Thymus (tissue), 11 donors: ENCODE measurements around the gene OCA2. TPM values are rescaled to one million over a fixed set of nuclear protein-coding genes. Genes with fewer than 3 reads are reported as not detected.

Source experiments
- DNase-seq, 9 donors: peaks; one replicate each; pipeline ENCODE4 v3.0.0-alpha.2; 2013; ENCODE audit warnings: low spot score in 9 of 9, low read depth in 6 of 9, missing footprints in 1 of 9
- H3K27ac ChIP-seq, 2 donors: one replicate each; pipeline ENCODE4 v1.5.1; 2013; ENCODE audit warnings: control low read depth in 1 of 2, low read depth in 1 of 2, low read length in 1 of 2, mild to moderate bottlenecking in 1 of 2, moderate library complexity in 1 of 2
- H3K27me3 ChIP-seq, 2 donors: one replicate each; pipeline ENCODE4 v1.5.1; 2013; ENCODE audit warnings: low read length in 1 of 2; ENCODE audit not compliant: control insufficient read depth in 2 of 2, insufficient read depth in 1 of 2
- H3K36me3 ChIP-seq, 2 donors: one replicate each; pipeline ENCODE4 v1.5.1; 2013; ENCODE audit warnings: low read length in 1 of 2, mild to moderate bottlenecking in 1 of 2, moderate library complexity in 1 of 2; ENCODE audit not compliant: control insufficient read depth in 2 of 2, insufficient read depth in 2 of 2
- H3K4me1 ChIP-seq, 2 donors: one replicate each; pipeline ENCODE4 v1.5.1; 2013; ENCODE audit warnings: low read length in 2 of 2; ENCODE audit not compliant: control insufficient read depth in 2 of 2, insufficient read depth in 2 of 2
- H3K4me3 ChIP-seq, 2 donors: one replicate each; pipeline ENCODE4 v1.5.1; 2013; ENCODE audit warnings: low read length in 2 of 2, control low read depth in 1 of 2, mild to moderate bottlenecking in 1 of 2
- H3K9me3 ChIP-seq, 2 donors: one replicate each; pipeline ENCODE4 v1.5.1; 2013; ENCODE audit warnings: low read length in 1 of 2, mild to moderate bottlenecking in 1 of 2; ENCODE audit not compliant: control insufficient read depth in 2 of 2, insufficient read depth in 1 of 2
- WGBS: extraction: QIAGEN DNeasy Blood & Tissue Kit; methylation state at CpG from one replicate; pipeline ENCODE4 v1.1.7; 2013; 5-methylcytosine and 5-hydroxymethylcytosine counted together
- polyA plus RNA-seq: library from polyadenylated mRNA; stranded (reverse); fragments of 200-250 nt; gene quantifications from one replicate; pipeline ENCODE4 v1.2.3, GENCODE V29; 2013
- total RNA-seq: library from RNA; stranded (reverse); fragments of 120-200 nt; gene quantifications from one replicate; pipeline ENCODE4 v1.2.4, GENCODE V29; 2013
- donor health status: healthy.

The OCA2 gene
- total and polyA plus RNA-seq, 2 donors, result 0.99 to 1.2 TPM

DNA sequence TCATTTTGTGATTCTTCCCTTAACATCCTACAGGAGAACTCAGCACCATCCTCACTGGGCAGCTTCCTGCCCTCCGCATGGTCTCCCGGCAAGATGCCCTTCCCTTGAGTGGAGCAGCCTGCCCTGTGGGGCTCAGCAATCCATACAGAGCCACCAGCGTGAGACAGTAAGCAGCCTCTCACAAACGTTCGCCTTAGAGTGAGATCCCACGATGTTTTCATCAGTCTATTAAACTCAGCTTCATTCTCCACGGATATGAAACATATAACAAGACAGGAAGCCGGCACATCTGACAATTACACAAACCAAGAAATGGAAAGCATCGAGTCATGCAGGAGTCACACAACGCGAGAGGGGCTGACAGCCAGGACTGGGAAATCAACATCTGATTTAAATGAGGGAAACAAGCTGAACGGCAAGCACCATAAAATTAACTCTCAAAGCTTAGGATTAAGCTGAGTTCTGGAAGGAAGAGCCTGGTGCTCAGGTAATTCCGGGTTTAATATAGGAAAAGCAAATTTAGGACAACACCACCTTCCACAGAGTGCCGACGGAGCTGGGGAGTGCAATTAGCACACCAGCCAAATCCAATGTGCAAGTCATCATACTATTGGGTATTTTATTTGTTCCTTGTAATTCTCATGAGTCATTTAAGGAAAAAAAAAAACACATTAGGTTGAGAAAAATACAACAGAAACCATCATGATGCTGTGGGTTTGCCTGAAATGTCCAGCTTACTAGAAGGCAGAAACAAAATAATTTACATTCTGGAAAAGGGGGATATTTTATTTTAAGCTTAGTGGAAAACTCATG is 272.0 kb downstream of the OCA2 start:
- Histone ChIP-seq H3K36me3 (no peaks in the 10 kb centered on the region), H3K27ac (no peak overlapping the region), H3K27me3 (no peaks in the 10 kb centered on the region), H3K4me1 (no peaks in the 10 kb centered on the region), H3K9me3 (no peaks in the 10 kb centered on the region), H3K4me3 (no peak overlapping the region)
- WGBS, result 85% methylated on average over 15 of the region's 15 CpGs
- no peak for DNase-seq

GRCh38 chr15:27826411-27826810 is 272.7 kb downstream of the OCA2 start:
- 93% methylated on average over 7 of the region's 7 CpGs for WGBS
- H3K27me3 ChIP-seq, result no peaks in the 10 kb centered on the region
- H3K4me3 ChIP-seq, result no peak overlapping the region
- H3K9me3 ChIP-seq, result no peaks in the 10 kb centered on the region
- no peaks in the 10 kb centered on the region for H3K36me3 ChIP-seq
- no peak overlapping the region for H3K27ac ChIP-seq
- no peak for DNase-seq
- H3K4me1 ChIP-seq, result no peaks in the 10 kb centered on the region

DNA sequence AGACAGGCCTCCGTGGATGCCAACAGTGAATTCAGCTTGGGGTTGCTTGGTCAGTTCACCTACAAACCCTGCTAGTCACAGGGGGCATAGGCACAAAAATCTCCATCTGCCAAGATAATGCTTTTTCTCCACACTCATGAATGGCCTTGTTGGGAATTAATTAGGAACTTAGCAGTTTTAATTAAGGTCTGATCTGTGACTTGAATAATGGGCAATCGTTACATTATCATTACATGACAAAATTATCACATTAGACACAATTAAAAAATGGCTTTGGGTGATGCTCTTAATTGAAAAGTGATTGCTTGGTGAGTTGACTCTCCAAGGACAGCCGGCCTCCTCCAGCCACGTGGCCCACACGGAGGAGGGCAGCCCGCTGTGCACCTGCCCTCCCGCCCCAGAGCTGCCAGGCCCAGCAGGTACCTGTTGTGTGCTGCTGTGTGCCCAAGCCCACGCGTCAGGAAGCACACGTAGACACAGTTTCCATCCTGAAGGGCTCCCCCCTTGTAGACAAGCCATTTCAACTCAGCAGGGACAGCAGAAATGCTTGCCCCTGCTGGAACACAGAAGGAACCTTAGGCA is 274.2 kb downstream of the OCA2 start:
- no peaks in the 10 kb centered on the region for H3K9me3 ChIP-seq
- H3K27me3 ChIP-seq, result no peaks in the 10 kb centered on the region
- H3K27ac ChIP-seq, result no peak overlapping the region
- 89% methylated on average over 10 of the region's 10 CpGs for WGBS
- no peaks in the 10 kb centered on the region for H3K4me1 ChIP-seq
- no peaks in the 10 kb centered on the region for H3K36me3 ChIP-seq
- DNase-seq, result no peak
- H3K4me3 ChIP-seq, result no peak overlapping the region

- Histone ChIP-seq H3K36me3 (no peaks in the 10 kb centered on the region), H3K4me1 (no peaks in the 10 kb centered on the region), H3K27ac (no peak overlapping the region), H3K4me3 (no peak overlapping the region), H3K27me3 (no peaks in the 10 kb centered on the region), H3K9me3 (peaks cover 0 to 5% of the 10 kb centered on the region in 2 donors)
- 96% methylated on average over 3 of the region's 3 CpGs for WGBS
- no peak for DNase-seq
Measured at GRCh38 chr15:27821273-27821672, 277.8 kb downstream of the OCA2 start.

DNA sequence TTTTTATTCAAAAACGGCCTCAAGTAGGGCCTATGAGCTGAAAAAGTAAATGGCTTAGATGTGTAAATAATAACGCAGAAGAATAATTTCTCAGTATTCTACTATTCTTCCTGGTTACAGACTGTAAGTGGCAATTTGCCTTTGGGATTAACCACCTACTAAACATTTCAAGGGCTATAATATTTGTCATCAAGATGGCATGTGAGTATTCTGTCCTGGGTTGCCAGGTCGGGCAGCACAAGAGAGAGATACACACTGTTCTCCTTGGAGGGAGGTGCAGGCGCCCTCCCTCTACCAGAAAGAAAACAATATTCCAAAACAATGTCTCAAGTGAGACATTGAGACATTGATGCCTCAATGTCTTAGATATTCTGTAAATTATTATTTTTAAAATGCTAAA is 278.4 kb downstream of the OCA2 start:
- no peaks in the 10 kb centered on the region for H3K27me3 ChIP-seq
- H3K9me3 ChIP-seq, result peaks cover 0 to 5% of the 10 kb centered on the region in 2 donors
- no peak overlapping the region for H3K4me3 ChIP-seq
- no peak for DNase-seq
- H3K36me3 ChIP-seq, result no peaks in the 10 kb centered on the region
- H3K4me1 ChIP-seq, result no peaks in the 10 kb centered on the region
- no peak overlapping the region for H3K27ac ChIP-seq
- WGBS, result 89% methylated on average over 4 of the region's 4 CpGs

DNA sequence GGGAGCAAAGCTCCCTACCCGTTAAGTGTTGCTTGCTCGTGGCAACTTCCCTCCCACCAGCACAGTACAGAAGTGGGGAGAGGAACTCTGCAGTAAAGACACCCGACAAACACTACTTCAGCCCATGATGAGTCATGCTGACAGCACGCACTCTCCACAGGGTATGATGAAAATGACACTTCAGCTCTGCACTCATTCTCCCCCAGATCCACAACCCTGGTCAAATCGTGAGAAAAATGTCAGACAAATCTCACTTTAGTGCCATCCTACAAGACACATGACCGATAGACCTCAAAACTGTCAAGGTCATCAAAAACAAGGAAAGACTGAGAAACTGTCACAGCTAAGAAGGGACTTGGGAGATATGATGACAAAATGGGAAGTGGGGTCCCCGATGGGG is 278.9 kb downstream of the OCA2 start:
- Histone ChIP-seq H3K4me3 (no peak overlapping the region), H3K4me1 (no peaks in the 10 kb centered on the region), H3K9me3 (peaks cover 0 to 5% of the 10 kb centered on the region in 2 donors), H3K27me3 (no peaks in the 10 kb centered on the region), H3K27ac (no peak overlapping the region), H3K36me3 (no peaks in the 10 kb centered on the region)
- no peak for DNase-seq
- WGBS, result 55% methylated on average over 7 of the region's 7 CpGs

DNA sequence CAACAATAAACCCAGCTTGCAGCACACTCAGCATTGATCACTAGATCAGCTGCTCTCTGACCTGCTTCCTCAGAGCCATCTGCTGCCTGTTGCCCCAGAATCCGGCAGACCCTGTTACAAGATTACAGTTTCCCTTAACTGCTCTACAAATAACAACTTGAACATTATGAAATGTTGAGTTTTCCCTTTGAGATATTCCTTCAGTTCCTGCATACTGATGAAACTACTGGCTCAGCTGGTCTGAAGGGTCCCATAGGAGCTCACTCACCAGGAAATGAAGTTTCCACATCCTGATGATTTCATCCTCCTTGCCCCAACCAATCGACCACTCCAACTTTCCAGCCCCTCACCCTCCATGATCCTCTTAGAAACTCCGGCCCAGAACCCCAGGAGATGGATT is 281.9 kb downstream of the OCA2 start:
- Histone ChIP-seq H3K9me3 (peaks cover 0 to 5% of the 10 kb centered on the region in 2 donors), H3K4me1 (no peaks in the 10 kb centered on the region), H3K36me3 (no peaks in the 10 kb centered on the region), H3K27ac (no peak overlapping the region), H3K27me3 (no peaks in the 10 kb centered on the region), H3K4me3 (no peak overlapping the region)
- DNase-seq, result no peak
- 89% methylated on average over 3 of the region's 3 CpGs for WGBS

DNA sequence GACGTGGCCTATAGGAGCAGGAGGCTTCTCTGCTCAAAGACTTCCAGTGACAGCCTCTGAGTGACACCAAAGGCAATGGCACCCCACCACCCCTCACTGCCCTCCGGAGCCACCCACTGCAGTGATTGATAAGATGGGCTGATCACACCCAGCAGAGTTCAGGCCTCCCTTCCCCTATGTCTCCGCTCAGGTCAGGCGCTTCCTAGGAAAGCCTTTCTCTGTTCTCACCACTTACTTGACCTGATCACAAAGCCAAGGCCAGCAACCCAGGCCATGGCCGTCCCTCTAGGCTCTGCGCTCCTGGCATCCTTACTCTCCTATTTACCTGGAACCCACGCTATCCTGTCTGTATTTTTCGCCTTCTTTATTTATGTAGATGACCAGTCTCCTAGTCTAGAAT is 282.3 kb downstream of the OCA2 start:
- DNase-seq, result no peak
- peaks cover 0 to 5% of the 10 kb centered on the region in 2 donors for H3K9me3 ChIP-seq
- no peaks in the 10 kb centered on the region for H3K27me3 ChIP-seq
- no peaks in the 10 kb centered on the region for H3K36me3 ChIP-seq
- H3K27ac ChIP-seq, result no peak overlapping the region
- no peak overlapping the region for H3K4me3 ChIP-seq
- WGBS, result 88% methylated on average over 8 of the region's 8 CpGs
- H3K4me1 ChIP-seq, result no peaks in the 10 kb centered on the region

DNA sequence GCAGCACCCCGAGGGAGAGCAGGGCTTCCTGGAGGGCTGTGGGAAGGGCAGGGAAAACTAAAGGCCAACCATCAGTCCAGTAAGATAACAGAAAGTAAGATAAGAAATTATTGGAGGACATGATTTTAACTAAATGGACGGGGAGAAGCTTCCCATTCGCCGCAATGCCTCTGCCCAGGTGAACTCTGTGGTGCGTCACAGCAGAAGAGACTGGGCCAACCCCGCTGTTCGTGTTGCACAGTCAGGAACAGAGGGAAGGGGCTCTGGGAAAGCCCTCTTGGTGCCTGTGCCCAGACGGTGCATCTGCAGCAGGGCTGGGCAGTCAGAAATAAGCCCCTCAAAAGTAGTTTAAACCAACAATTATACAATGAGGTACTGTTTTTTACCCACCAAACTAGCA is 284.1 kb downstream of the OCA2 start:
- peaks cover 2 to 5% of the 10 kb centered on the region in 2 donors for H3K9me3 ChIP-seq
- no peak overlapping the region for H3K27ac ChIP-seq
- no peaks in the 10 kb centered on the region for H3K4me1 ChIP-seq
- no peaks in the 10 kb centered on the region for H3K27me3 ChIP-seq
- no peak overlapping the region for H3K4me3 ChIP-seq
- no peaks in the 10 kb centered on the region for H3K36me3 ChIP-seq
- WGBS, result 82% methylated on average over 8 of the region's 8 CpGs
- no peak for DNase-seq
